GM12878 (cell line): ENCODE measurements around the gene GNAL. TPM values are rescaled to one million over a fixed set of nuclear protein-coding genes. Genes with fewer than 3 reads are reported as not detected.

ENCODE experiments used
- ATF7 ChIP-seq: fragments of 450-650 bp; IDR thresholded peaks from 2 replicates; pipeline ENCODE4 v1.6.1; 2016; ENCODE audit warnings: low read depth, mild to moderate bottlenecking
- CBX3 ChIP-seq: fragments of 200-600 bp; sonication (generic); IDR thresholded peaks from 2 replicates; pipeline ENCODE4 v1.6.1; 2016; ENCODE audit warnings: low read depth, borderline replicate concordance
- CTCF ChIP-seq, 3 experiments: IDR thresholded peaks in 2 of 3; conservative IDR thresholded peaks in 1 of 3; 2 replicates each; pipeline ENCODE4 v1.5.1; 2011; ENCODE audit warnings: low read depth in 3 of 3, low read length in 3 of 3, mild to moderate bottlenecking in 3 of 3, control low read depth in 2 of 3, moderate library complexity in 2 of 3, inconsistent platforms in 1 of 3, mixed read lengths in 1 of 3; ENCODE audit not compliant: control insufficient read depth in 2 of 3, insufficient read depth in 1 of 3; ENCODE audit errors: extremely low read depth in 1 of 3
- FOS ChIP-seq: IDR thresholded peaks from 3 replicates; pipeline ENCODE4 v1.6.1; 2011; ENCODE audit warnings: borderline replicate concordance; ENCODE audit not compliant: insufficient read length; ENCODE audit errors: extremely low read depth
- HDAC6 ChIP-seq: fragments of 200-600 bp; sonication (generic); IDR thresholded peaks from one replicate; pipeline ENCODE4 v1.8.0; 2017; ENCODE audit warnings: antibody characterized with exemption; ENCODE audit not compliant: unreplicated experiment
- IKZF1 ChIP-seq: fragments of 450-650 bp; conservative IDR thresholded peaks from 2 replicates; pipeline ENCODE4 v1.6.1; 2017; ENCODE audit warnings: antibody characterized with exemption, mild to moderate bottlenecking
- IRF3 ChIP-seq: fragments of 450-650 bp; IDR thresholded peaks from 2 replicates; pipeline ENCODE4 v1.6.1; 2014; ENCODE audit warnings: mild to moderate bottlenecking
- JUNB ChIP-seq: IDR thresholded peaks from 2 replicates; pipeline ENCODE4 v1.6.1; 2016; ENCODE audit warnings: antibody characterized with exemption, mild to moderate bottlenecking
- JUND ChIP-seq: IDR thresholded peaks from 2 replicates; pipeline ENCODE4 v1.6.1; 2012; ENCODE audit warnings: low read depth, mild to moderate bottlenecking, low read length, improper control_type of control experiment, moderate library complexity
- MEF2B ChIP-seq: fragments of 450-650 bp; IDR thresholded peaks from 2 replicates; pipeline ENCODE4 v1.6.1; 2018; ENCODE audit warnings: mild to moderate bottlenecking, moderate library complexity; ENCODE audit not compliant: partially characterized antibody, poor library complexity, severe bottlenecking
- MTA2 ChIP-seq: fragments of 450-650 bp; IDR thresholded peaks from 2 replicates; pipeline ENCODE4 v1.6.1; 2016; ENCODE audit warnings: low read depth, mild to moderate bottlenecking, moderate library complexity
- NFIC ChIP-seq: IDR thresholded peaks from 2 replicates; pipeline ENCODE4 v1.6.1; 2012; ENCODE audit warnings: low read depth, mild to moderate bottlenecking, inconsistent platforms, low read length, moderate library complexity
- NR2C1 ChIP-seq: fragments of 450-650 bp; IDR thresholded peaks from 2 replicates; pipeline ENCODE4 v1.6.1; 2017; ENCODE audit warnings: antibody characterized with exemption, mild to moderate bottlenecking, moderate library complexity
- NR2F1 ChIP-seq: fragments of 450-650 bp; conservative IDR thresholded peaks from 2 replicates; pipeline ENCODE4 v1.6.1; 2017; ENCODE audit warnings: mild to moderate bottlenecking
- PBX3 ChIP-seq: IDR thresholded peaks from 2 replicates; pipeline ENCODE4 v1.6.1; 2011; ENCODE audit warnings: mild to moderate bottlenecking, low read depth, low read length, moderate library complexity; ENCODE audit not compliant: insufficient replicate concordance
- POU2F2 ChIP-seq: IDR thresholded peaks from 3 replicates; pipeline ENCODE4 v1.6.1; 2011; ENCODE audit warnings: low read depth, mild to moderate bottlenecking, low read length, borderline replicate concordance
- RAD51 ChIP-seq: fragments of 450-650 bp; IDR thresholded peaks from 2 replicates; pipeline ENCODE4 v1.6.1; 2016; ENCODE audit warnings: moderate library complexity, mild to moderate bottlenecking, inconsistent platforms
- RCOR1 ChIP-seq: conservative IDR thresholded peaks from 2 replicates; pipeline ENCODE4 v1.6.1; 2012; ENCODE audit warnings: low read depth, low read length, improper control_type of control experiment
- RELB ChIP-seq: fragments of 450-650 bp; IDR thresholded peaks from 2 replicates; pipeline ENCODE4 v1.6.1; 2017; ENCODE audit warnings: low read depth, mild to moderate bottlenecking, moderate library complexity
- RUNX3 ChIP-seq: IDR thresholded peaks from 2 replicates; pipeline ENCODE4 v1.6.1; 2012; ENCODE audit warnings: low read length, inconsistent platforms
- TCF12 ChIP-seq: IDR thresholded peaks from 2 replicates; pipeline ENCODE4 v1.6.1; 2011; ENCODE audit warnings: low read depth, mild to moderate bottlenecking, low read length
- WRNIP1 ChIP-seq: IDR thresholded peaks from 2 replicates; pipeline ENCODE4 v1.6.1; 2011; ENCODE audit warnings: low read depth, low read length, improper control_type of control experiment, borderline replicate concordance
- ZBTB33 ChIP-seq: fragments of 450-650 bp; IDR thresholded peaks from 2 replicates; pipeline ENCODE4 v1.6.1; 2017; ENCODE audit warnings: mild to moderate bottlenecking
- ZNF217 ChIP-seq: fragments of 450-650 bp; IDR thresholded peaks from 2 replicates; pipeline ENCODE4 v1.6.1; 2017; ENCODE audit warnings: antibody characterized with exemption, mild to moderate bottlenecking
- ZNF24 ChIP-seq: fragments of 450-650 bp; IDR thresholded peaks from 2 replicates; pipeline ENCODE4 v1.6.1; 2017; ENCODE audit warnings: antibody characterized with exemption, mild to moderate bottlenecking
- ZNF274 ChIP-seq: IDR thresholded peaks from one replicate; pipeline ENCODE4 v1.8.0; 2011; ENCODE audit not compliant: insufficient read length, insufficient read depth
- polyA plus RNA-seq, 11 experiments: library from polyadenylated mRNA; depleted of rRNA in 4 of 11; unstranded in 6 of 11; stranded (reverse) in 5 of 11; fragments of >200 nt; fragmentation: Nextera tagmentation in 4 of 11; fragmentation: Illumina TruSeq in 1 of 11; extraction: Ambion mirVana in 4 of 11; extraction: Trizol in 1 of 11; gene quantifications; 1 replicate in 1 of 11; 2 replicates in 10 of 11; pipeline versions ENCODE4 v1.2.1 to v1.2.3, GENCODE V29; 2011 to 2016; ENCODE audit warnings: inconsistent platforms in 2 of 11, missing spikeins in 2 of 11, low read depth in 1 of 11
- total RNA-seq, 4 experiments: library from RNA; depleted of rRNA in 3 of 4; stranded (reverse); fragments of >200 nt in 3 of 4; fragmentation: Illumina TruSeq in 1 of 4; extraction: Trizol in 1 of 4; gene quantifications; 2 replicates each; pipeline versions ENCODE4 v1.2.1 to v1.2.3, GENCODE V29; 2013 to 2021

GNAL gene
- total and polyA plus RNA-seq, 10 of the 15 experiments (the other 5 are each of a cell fraction or from before 2014, with no cell fraction given), result 0.02 to 0.39 (median 0.05) TPM; not detected in 5

- TF ChIP-seq IRF3 (no peak), JUND (no peak), RELB (no peak), FOS (no peak), MEF2B (peak; percentile 61), NFIC (no peak), RUNX3 (peak; percentile 64), IKZF1 (0 out of 2 replicates have a peak, but pooled peaks have one; percentile 24), CBX3 (no peak), CTCF (IDR thresholded peaks at IDR 0.05 in 2 of 3, conservative IDR thresholded peaks at IDR 0.05 in 1 of 3; ENCODE audit: control insufficient read depth in 2 of 3, extremely low read depth in 1 of 3, insufficient read depth in 1 of 3, low read depth in 3 of 3, low read length in 3 of 3) (no peak), NR2F1 (peak; percentile 53), ZNF274 (no peak), ATF7 (no peak), MTA2 (peak; percentile 54; the same call in 1 of the 2 replicates), ZBTB33 (no peak), WRNIP1 (no peak), NR2C1 (no peak), PBX3 (no peak), ZNF217 (peak; percentile 82), RCOR1 (no peak), ZNF24 (no peak), RAD51 (no peak), TCF12 (no peak), JUNB (peak; percentile 82), POU2F2 (no peak), HDAC6 (no peak)
- TF ChIP-seq, all 136 proteins: peak for 9
Observed at GRCh38 chr18:11871501-11871900, 182.4 kb downstream of the GNAL start (continued).
